Heart right ventricle (tissue), 16 donors: ENCODE data around the gene PSTPIP1. TPM values are rescaled to one million over a fixed set of nuclear protein-coding genes. Genes with fewer than 3 reads are reported as not detected.
A peak's percentile ranks its signal among the peaks of the same experiment; 100 is the strongest.

Experiments used
- ATAC-seq, 8 donors: fragments of 200-7000 bp; cut with Tn5 transposase; one replicate each; pipeline ENCODE4 v1.9.1; 2020; ENCODE audit warnings: mild to moderate bottlenecking in 8 of 8, moderate library complexity in 8 of 8, moderate number of reproducible peaks in 1 of 8
- DNase-seq, 2 donors: peaks; one replicate each; pipeline ENCODE4 v3.0.0-alpha.2; 2020
- H3K27ac ChIP-seq, 10 donors: fragments of 200-600 bp; sonication (generic) in 2 of 10; one replicate each; pipeline versions ENCODE4 v1.5.0 to v1.8.0; 2020 to 2022; ENCODE audit warnings: mild to moderate bottlenecking in 3 of 10
- H3K27me3 ChIP-seq, 7 donors: fragments of 200-600 bp; one replicate each; pipeline ENCODE4 v1.8.0; 2021 to 2022; ENCODE audit warnings: mild to moderate bottlenecking in 2 of 7
- H3K36me3 ChIP-seq, 9 donors: fragments of 200-600 bp; sonication (generic) in 1 of 9; one replicate each; pipeline versions ENCODE4 v1.5.0 to v1.8.0; 2020 to 2022; ENCODE audit warnings: mild to moderate bottlenecking in 2 of 9
- H3K4me1 ChIP-seq, 9 donors: fragments of 200-600 bp; sonication (generic) in 1 of 9; one replicate each; pipeline versions ENCODE4 v1.5.0 to v1.8.0; 2020 to 2022; ENCODE audit warnings: mild to moderate bottlenecking in 4 of 9
- H3K4me3 ChIP-seq, 10 donors: fragments of 200-600 bp; sonication (generic) in 2 of 10; one replicate each; pipeline versions ENCODE4 v1.5.0 to v1.8.0; 2020 to 2022; ENCODE audit warnings: mild to moderate bottlenecking in 7 of 10, moderate library complexity in 2 of 10
- H3K9me3 ChIP-seq, 11 donors: fragments of 200-600 bp in 10 of 11; sonication (generic) in 2 of 11; one replicate each; pipeline versions ENCODE4 v1.5.0 to v1.8.0; 2013 to 2022; ENCODE audit warnings: mild to moderate bottlenecking in 2 of 11, control low read depth in 1 of 11, moderate library complexity in 1 of 11
- CTCF ChIP-seq, 9 donors: fragments of 200-600 bp; sonication (generic) in 2 of 9; IDR thresholded peaks; one replicate each; pipeline versions ENCODE4 v1.5.0 to v1.8.0; 2021 to 2022; ENCODE audit warnings: antibody characterized with exemption in 9 of 9, mild to moderate bottlenecking in 5 of 9, moderate library complexity in 1 of 9
- WGBS, 2 donors: extraction: QIAGEN DNeasy Blood & Tissue Kit; methylation state at CpG; one replicate each; pipeline ENCODE4 v1.1.7; 2013; ENCODE audit warnings: inconsistent platforms in 1 of 2; 5-methylcytosine and 5-hydroxymethylcytosine counted together
- intact Hi-C, 10 donors: fragments of 100-400 bp; cut with DNase I; formaldehyde crosslinking; loops; one replicate each; pipeline versions ENCODE4 v1.11.1 to v1.14.2; 2022
- polyA plus RNA-seq, 2 donors: library from polyadenylated mRNA; stranded (reverse); fragments of 200-250 nt; gene quantifications; one replicate each; pipeline ENCODE4 v1.2.3, GENCODE V29; 2013
- total RNA-seq, 10 donors: library from RNA; stranded (reverse); fragmentation: NEBNext Ultra II Directional in 3 of 10; extraction: Animal tissue kit (Norgen Biotek cat#: 25700) in 3 of 10; gene quantifications; one replicate each; pipeline versions ENCODE4 v1.2.1 to v1.2.4, GENCODE V29; 2021 to 2023
- donor health status: Arrhythmogenic right ventricular cardiomyopathy.
- donor health status: ischemic (EF 13 %, LVEDD 7.1; RV severe dilation, severe dysfunction).
- donor health status: healthy with polysubstance abuse.
- donor health status: DM: no; HTN: yes; CAD: no.
- donor health status: DM: no; HTN: no; CAD: no.
- donor health status: ischemic (EF 25% LVEDD 6.9; RV normal size, moderate dysfunction).
- donor health status: ischemic (EF 25% LVEDD 5.7; RV mildly dilated, moderate dysfunction).
- donor health status: healthy.
- donor health status: DM: yes; HTN: yes; CAD: no.
- donor health status: Ischemic cardiomyopathy.
- donor health status: ischemic (EF 35%, LVEDD 5.7; RV mildly dilated, moderate dysfunction).
- donor health status: nonischemic (EF 11% LVEDD 7.7; RV severe dilation, severe dysfunction).
- donor health status: DM: yes; HTN: yes; CAD: no.
- donor health status: PGD.
- donor health status: ischemic (EF 29% LVEDD 5.4; RV normal size, mild dysfunction).
- donor health status: nonischemic (EF 23%, LVEDD 6.1; RV moderate dilation, normal function).

PSTPIP1 gene
- total and polyA plus RNA-seq, 12 donors = 1.3 to 10.4 (median 2.9) TPM; not detected in 1

GRCh38 chr15:77060546-77060945 is 65.6 kb downstream of the PSTPIP1 start:
- Histone ChIP-seq H3K4me3 (peak overlapping the region in 1 of 10 donors; percentile 14), H3K9me3 (no peaks in the 10 kb centered on the region), H3K27ac (peak overlapping the region in 9 of 10 donors; percentile 16 to 78 (median 35)), H3K36me3 (peaks cover 0 to 5% (median 0%) of the 10 kb centered on the region in 9 donors), H3K27me3 (no peaks in the 10 kb centered on the region), H3K4me1 (peaks cover 0 to 57% (median 42%) of the 10 kb centered on the region in 9 donors)
- DNase-seq (no peak), ATAC-seq (peak; percentile 64 to 89 (median 84))
- intact Hi-C loops = no loop called here
- no peak for TF ChIP-seq CTCF (IDR thresholded peaks at IDR 0.05)

GRCh38 chr15:77063249-77063648 is 68.3 kb downstream of the PSTPIP1 start:
- Histone ChIP-seq H3K4me3 (no peak overlapping the region), H3K36me3 (no peaks in the 10 kb centered on the region), H3K27me3 (no peaks in the 10 kb centered on the region), H3K9me3 (no peaks in the 10 kb centered on the region), H3K27ac (no peak overlapping the region), H3K4me1 (peaks cover 0 to 77% (median 53%) of the 10 kb centered on the region in 9 donors)
- TF ChIP-seq CTCF (IDR thresholded peaks at IDR 0.05) = no peak
- DNase-seq (no peak), ATAC-seq (no peak)
- intact Hi-C loops = no loop called here

GRCh38 chr15:77064063-77064462 is 69.1 kb downstream of the PSTPIP1 start:
- ATAC-seq = no peak
- Histone ChIP-seq H3K4me3 (no peak overlapping the region), H3K27me3 (no peaks in the 10 kb centered on the region), H3K9me3 (no peaks in the 10 kb centered on the region), H3K27ac (no peak overlapping the region), H3K36me3 (peaks cover 0 to 3% (median 0%) of the 10 kb centered on the region in 9 donors), H3K4me1 (peaks cover 0 to 85% (median 60%) of the 10 kb centered on the region in 9 donors)
- DNase-seq = no peak
- TF ChIP-seq CTCF (IDR thresholded peaks at IDR 0.05) = no peak
- WGBS, 2 donors = 92 to 94% methylated on average over 2 of the region's 2 CpGs
- intact Hi-C loops = no loop called here

GRCh38 chr15:77064539-77065308 is 69.8 kb downstream of the PSTPIP1 start:
- WGBS, 2 donors = 73% methylated on average over 6 of the region's 6 CpGs
- Histone ChIP-seq H3K4me3 (no peak overlapping the region), H3K36me3 (peaks cover 0 to 3% (median 0%) of the 10 kb centered on the region in 9 donors), H3K9me3 (no peaks in the 10 kb centered on the region), H3K27me3 (no peaks in the 10 kb centered on the region), H3K4me1 (peaks cover 0 to 85% (median 62%) of the 10 kb centered on the region in 9 donors), H3K27ac (no peak overlapping the region)
- ATAC-seq (no peak), DNase-seq (no peak)
- TF ChIP-seq CTCF (IDR thresholded peaks at IDR 0.05) = no peak
- intact Hi-C loops = no loop called here
